Epithelial cell of proximal tubule (primary cell): ENCODE results near the gene QRFP. TPM values are rescaled to one million over a fixed set of nuclear protein-coding genes. Genes with fewer than 3 reads are reported as not detected.

ENCODE experiments used
- total RNA-seq: library from RNA; depleted of rRNA; stranded (reverse); fragments of >200 nt; gene quantifications from 2 replicates; pipeline ENCODE4 v1.2.3, GENCODE V29; 2015

Gene QRFP
- total RNA-seq, 1 donor from 2014 or later = not detected

Other genes starting within 250 kb of the QRFP start
- gene PRDM12, start 232.2 kb downstream of the QRFP start, total RNA-seq = not detected in 2 replicates
- gene EXOSC2, start 203.0 kb downstream of the QRFP start, total RNA-seq = 22.4 and 60.8 TPM in 2 replicates
- 31.2 and 45.4 TPM in 2 replicates for gene ABL1, start 61.6 kb downstream of the QRFP start, total RNA-seq
- gene FIBCD1, start 42.4 kb upstream of the QRFP start, total RNA-seq = 0.29 TPM in 1 of 2 replicates, not detected in the other
- 0.14 and 0.29 TPM in 2 replicates for gene LAMC3, start 112.4 kb upstream of the QRFP start, total RNA-seq
- 52.5 and 71.6 TPM in 2 replicates for gene AIF1L, start 199.7 kb upstream of the QRFP start, total RNA-seq
- 18.5 and 37.2 TPM in 2 replicates for gene NUP214, start 228.8 kb upstream of the QRFP start, total RNA-seq